ENCODE results near the gene POLD2.

- TF ChIP-seq CTCF (conservative IDR thresholded peaks at IDR 0.05 in 1 of 2, IDR thresholded peaks at IDR 0.05 in 1 of 2; ENCODE audit: low read depth in 1 of 2, low read length in 2 of 2) (no peak), EZH2 (IDR thresholded peaks at IDR 0.05; ENCODE audit: low read length, missing control alignments) (no peak)
Measured at GRCh38 chr7:44159824-44160630, 36.7 kb upstream of the POLD2 start.
